SH-SY5Y (cell line): ENCODE data around the gene CUBN.

ENCODE experiments used
- GATA2 ChIP-seq: IDR thresholded peaks from 2 replicates; pipeline ENCODE4 v1.6.1; 2011; ENCODE audit warnings: mild to moderate bottlenecking, low read depth, low read length
- GATA3 ChIP-seq: IDR thresholded peaks from 2 replicates; pipeline ENCODE4 v1.6.1; 2011; ENCODE audit warnings: low read depth, mild to moderate bottlenecking, low read length, moderate library complexity

- TF ChIP-seq GATA2 (no peak), GATA3 (no peak)
Measured at GRCh38 chr10:16992611-16993119, 136.9 kb downstream of the CUBN start.
